Rectal smooth muscle tissue (tissue), 1 donor: ENCODE measurements around the gene WAPL.

Source experiments
- H3K27ac ChIP-seq: one replicate; pipeline ENCODE4 v1.7.0; 2013; ENCODE audit warnings: low read depth, low read length, inconsistent platforms
- H3K27me3 ChIP-seq: one replicate; pipeline ENCODE4 v1.7.0; 2013; ENCODE audit warnings: low read length; ENCODE audit not compliant: control insufficient read depth, insufficient read depth
- H3K36me3 ChIP-seq: one replicate; pipeline ENCODE4 v1.7.0; 2013; ENCODE audit warnings: low read length; ENCODE audit not compliant: control insufficient read depth, insufficient read depth
- H3K4me1 ChIP-seq: one replicate; pipeline ENCODE4 v1.7.0; 2013; ENCODE audit warnings: low read length; ENCODE audit not compliant: control insufficient read depth, insufficient read depth
- H3K4me3 ChIP-seq: one replicate; pipeline ENCODE4 v1.7.0; 2013; ENCODE audit warnings: low read length
- H3K9ac ChIP-seq: one replicate; pipeline ENCODE4 v1.7.0; 2013; ENCODE audit warnings: low read length

Gene WAPL

GRCh38 chr10:86447432-86447831 lies 74.2 kb downstream of the WAPL start:
- peaks cover 8% of the 10 kb centered on the region for H3K36me3 ChIP-seq

DNA sequence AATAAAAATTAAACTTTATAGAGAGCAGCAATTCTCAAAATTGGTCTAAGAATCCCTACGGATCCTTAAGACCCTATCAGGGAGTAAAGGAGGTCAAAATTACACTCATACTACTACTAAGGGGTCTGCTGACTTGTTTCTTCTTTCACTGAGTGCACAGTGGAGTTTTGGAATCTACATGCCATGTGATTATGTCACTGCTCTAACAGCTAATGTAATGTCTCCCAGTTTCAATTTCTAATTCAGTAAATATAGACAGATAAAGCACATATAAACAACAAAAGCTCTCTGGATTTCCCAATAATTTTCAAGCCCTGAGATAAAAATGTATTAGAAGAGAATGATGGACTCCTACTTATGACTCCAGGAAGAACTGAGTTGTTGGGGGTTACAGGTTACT lies 74.6 kb downstream of the WAPL start:
- Histone ChIP-seq H3K27me3 (no peaks in the 10 kb centered on the region), H3K27ac (no peak overlapping the region), H3K4me3 (no peak overlapping the region), H3K36me3 (peaks cover 9% of the 10 kb centered on the region), H3K4me1 (no peaks in the 10 kb centered on the region), H3K9ac (no peak overlapping the region)

More at GRCh38 chr10:86447432-86447831, 74.2 kb downstream of the WAPL start:
- Histone ChIP-seq H3K27ac (no peak overlapping the region), H3K4me3 (no peak overlapping the region), H3K4me1 (no peaks in the 10 kb centered on the region), H3K9ac (no peak overlapping the region), H3K27me3 (no peaks in the 10 kb centered on the region)

DNA sequence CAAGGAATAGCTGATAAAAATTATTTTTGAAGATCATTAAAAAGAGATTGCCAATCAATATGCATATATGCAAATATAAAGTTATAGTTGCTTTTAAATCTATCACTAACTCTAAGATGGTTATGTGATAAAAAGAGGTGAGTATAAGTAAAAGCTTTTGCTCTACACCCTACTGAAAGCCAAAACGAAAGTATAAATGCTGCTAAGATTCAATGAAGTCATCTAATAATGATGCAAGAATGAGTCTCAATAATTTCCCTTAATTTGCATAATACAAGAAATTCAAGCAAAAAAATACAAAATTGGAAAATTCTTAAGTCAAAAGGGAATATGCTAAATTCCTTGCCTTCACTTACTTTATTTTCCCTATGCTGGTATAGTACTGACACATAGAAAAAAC lies 75.2 kb downstream of the WAPL start:
- Histone ChIP-seq H3K27me3 (no peaks in the 10 kb centered on the region), H3K4me3 (no peak overlapping the region), H3K36me3 (peaks cover 9% of the 10 kb centered on the region), H3K9ac (no peak overlapping the region), H3K27ac (no peak overlapping the region), H3K4me1 (no peaks in the 10 kb centered on the region)

DNA sequence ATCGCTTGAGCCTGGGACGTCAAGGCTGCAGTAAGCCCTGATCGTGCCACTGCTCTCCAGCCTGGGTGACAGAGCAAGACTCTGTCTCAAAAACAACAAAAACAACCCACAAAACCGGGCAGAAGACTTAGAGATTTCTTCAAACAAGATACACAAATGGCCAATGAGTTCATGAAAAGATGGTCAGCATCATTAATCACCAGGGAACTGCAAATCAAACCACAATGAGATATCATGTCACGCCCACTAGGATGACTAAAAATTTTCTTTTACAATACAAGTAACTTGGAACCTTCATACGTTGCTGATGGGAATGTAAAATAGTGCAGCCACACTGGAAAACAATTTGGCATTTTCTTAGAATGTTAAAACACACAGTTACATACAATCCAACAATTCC lies 77.7 kb downstream of the WAPL start:
- H3K4me3 ChIP-seq, result no peak overlapping the region
- no peak overlapping the region for H3K9ac ChIP-seq
- H3K27ac ChIP-seq, result no peak overlapping the region
- H3K36me3 ChIP-seq, result peaks cover 11% of the 10 kb centered on the region
- no peaks in the 10 kb centered on the region for H3K27me3 ChIP-seq
- H3K4me1 ChIP-seq, result no peaks in the 10 kb centered on the region

GRCh38 chr10:86443069-86443468 lies 78.5 kb downstream of the WAPL start:
- Histone ChIP-seq H3K36me3 (peaks cover 11% of the 10 kb centered on the region), H3K4me1 (no peaks in the 10 kb centered on the region), H3K4me3 (no peak overlapping the region), H3K27me3 (no peaks in the 10 kb centered on the region), H3K27ac (no peak overlapping the region), H3K9ac (no peak overlapping the region)

GRCh38 chr10:86440874-86441843 lies 80.4 kb downstream of the WAPL start:
- Histone ChIP-seq H3K27ac (no peak overlapping the region), H3K4me1 (no peaks in the 10 kb centered on the region), H3K27me3 (no peaks in the 10 kb centered on the region), H3K4me3 (no peak overlapping the region), H3K9ac (no peak overlapping the region), H3K36me3 (peaks cover 16% of the 10 kb centered on the region)

DNA sequence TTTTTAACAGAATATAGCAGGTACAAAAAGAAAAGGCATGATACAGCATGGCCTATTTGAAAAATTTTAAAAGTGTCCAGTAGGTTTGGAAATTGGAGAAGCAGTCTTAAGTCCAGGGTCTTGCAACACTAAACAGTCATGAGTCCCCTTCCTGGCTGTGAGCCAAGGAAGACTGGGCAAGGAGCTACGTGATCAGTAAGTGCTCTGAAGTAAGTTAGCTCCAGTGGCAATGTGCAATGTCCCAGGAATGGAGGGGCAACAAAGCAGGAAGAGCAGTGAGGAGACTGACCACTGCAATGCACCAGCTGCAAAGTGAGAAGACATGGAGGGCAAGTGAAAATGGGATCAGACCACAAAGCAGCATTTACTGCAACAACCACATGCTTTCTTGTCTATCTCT lies 82.0 kb downstream of the WAPL start:
- Histone ChIP-seq H3K4me1 (no peaks in the 10 kb centered on the region), H3K27ac (no peak overlapping the region)

GRCh38 chr10:86438091-86438749 lies 83.4 kb downstream of the WAPL start:
- H3K9ac ChIP-seq, result no peak overlapping the region
- H3K4me1 ChIP-seq, result no peaks in the 10 kb centered on the region
- no peak overlapping the region for H3K4me3 ChIP-seq
- no peak overlapping the region for H3K27ac ChIP-seq
- peaks cover 14% of the 10 kb centered on the region for H3K36me3 ChIP-seq
- H3K27me3 ChIP-seq, result no peaks in the 10 kb centered on the region

More for the DNA sequence above, 82.0 kb downstream of the WAPL start:
- H3K9ac ChIP-seq, result no peak overlapping the region
- H3K4me3 ChIP-seq, result no peak overlapping the region
- no peaks in the 10 kb centered on the region for H3K27me3 ChIP-seq
- H3K36me3 ChIP-seq, result peaks cover 14% of the 10 kb centered on the region

DNA sequence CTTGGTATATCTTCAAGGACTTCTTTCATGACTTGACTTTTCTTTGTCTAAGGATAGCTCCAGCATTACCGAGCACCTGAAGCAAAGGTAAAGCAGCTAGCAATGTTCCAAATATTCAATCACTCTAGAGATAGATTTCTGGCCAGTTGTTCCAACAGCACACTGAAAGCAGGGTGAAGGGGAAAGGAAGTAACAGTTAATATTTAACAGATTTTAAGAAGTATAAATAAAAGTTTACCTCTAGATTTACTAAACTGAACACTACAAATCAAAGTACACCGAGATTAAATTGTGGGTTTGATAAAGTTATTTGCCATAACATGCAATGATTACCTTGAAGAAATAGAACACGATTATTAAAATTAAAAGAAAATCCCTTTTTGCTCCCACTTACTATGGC lies 84.1 kb downstream of the WAPL start:
- no peak overlapping the region for H3K27ac ChIP-seq

DNA sequence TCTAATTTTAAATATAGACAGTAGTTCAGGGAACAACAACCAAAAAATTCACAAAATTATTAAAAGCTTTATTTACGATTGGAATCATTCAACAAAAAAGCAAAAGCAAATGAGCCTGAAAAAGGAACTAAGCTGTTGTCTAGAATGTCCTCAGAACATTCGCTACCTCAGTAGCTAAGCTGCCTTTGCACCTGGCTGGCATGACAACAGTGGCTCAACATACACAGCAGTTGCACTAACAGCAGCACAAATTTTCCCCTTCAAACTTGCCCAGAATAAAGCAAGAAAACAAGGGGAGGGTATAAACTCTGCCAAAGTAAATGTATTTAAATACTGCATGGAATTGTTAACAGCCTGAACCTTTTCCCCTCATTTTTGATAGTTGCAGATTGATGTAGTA lies 84.6 kb downstream of the WAPL start:
- Histone ChIP-seq H3K4me3 (no peak overlapping the region), H3K4me1 (no peaks in the 10 kb centered on the region), H3K9ac (no peak overlapping the region), H3K27me3 (no peaks in the 10 kb centered on the region), H3K27ac (no peak overlapping the region), H3K36me3 (peaks cover 12% of the 10 kb centered on the region)

More for the DNA sequence above, 84.1 kb downstream of the WAPL start:
- Histone ChIP-seq H3K36me3 (peaks cover 14% of the 10 kb centered on the region), H3K27me3 (no peaks in the 10 kb centered on the region), H3K4me1 (no peaks in the 10 kb centered on the region), H3K9ac (no peak overlapping the region), H3K4me3 (no peak overlapping the region)

GRCh38 chr10:86434656-86435055 lies 86.9 kb downstream of the WAPL start:
- H3K27me3 ChIP-seq, result no peaks in the 10 kb centered on the region
- no peak overlapping the region for H3K9ac ChIP-seq
- H3K4me3 ChIP-seq, result no peak overlapping the region
- peaks cover 7% of the 10 kb centered on the region for H3K36me3 ChIP-seq
- H3K27ac ChIP-seq, result no peak overlapping the region
- no peaks in the 10 kb centered on the region for H3K4me1 ChIP-seq

GRCh38 chr10:86423739-86424138 lies 97.9 kb downstream of the WAPL start:
- no peak overlapping the region for H3K27ac ChIP-seq
- no peak overlapping the region for H3K4me3 ChIP-seq
- H3K9ac ChIP-seq, result no peak overlapping the region
- H3K27me3 ChIP-seq, result no peaks in the 10 kb centered on the region
- H3K36me3 ChIP-seq, result no peaks in the 10 kb centered on the region
- H3K4me1 ChIP-seq, result no peaks in the 10 kb centered on the region
